ENCODE results near the gene SELENOW. TPM values are rescaled to one million over a fixed set of nuclear protein-coding genes. Genes with fewer than 3 reads are reported as not detected.
"Not testable (repeated sequence)": the region's sequence is repeated elsewhere in the genome, so short reads cannot be mapped to it uniquely, and the experiment has no call there.

The SELENOW gene
- 210 TPM for polyA plus RNA-seq

- H3K27me3 Mint-ChIP-seq: no peaks in the 10 kb centered on the region
- H3K36me3 Mint-ChIP-seq: peaks cover 2% of the 10 kb centered on the region
- H3K9me3 Mint-ChIP-seq: no peaks in the 10 kb centered on the region
- peak within 1 kb of the TSS; percentile 57 to 96 (median 95) for H3K27ac Mint-ChIP-seq
- H3K4me1 Mint-ChIP-seq: peaks cover 8 to 14% (median 9%) of the 10 kb centered on the region in 3 donors
- peak within 1 kb of the TSS; percentile 86 to 97 (median 96) for H3K4me3 Mint-ChIP-seq
Observed at GRCh38 chr19:47778049-47778953, at the start of gene SELENOW. Gene SELENOW, plus strand, starts transcription at chr19:47778703. Its CDS starts 83 bp downstream, at chr19:47778786.

DNA sequence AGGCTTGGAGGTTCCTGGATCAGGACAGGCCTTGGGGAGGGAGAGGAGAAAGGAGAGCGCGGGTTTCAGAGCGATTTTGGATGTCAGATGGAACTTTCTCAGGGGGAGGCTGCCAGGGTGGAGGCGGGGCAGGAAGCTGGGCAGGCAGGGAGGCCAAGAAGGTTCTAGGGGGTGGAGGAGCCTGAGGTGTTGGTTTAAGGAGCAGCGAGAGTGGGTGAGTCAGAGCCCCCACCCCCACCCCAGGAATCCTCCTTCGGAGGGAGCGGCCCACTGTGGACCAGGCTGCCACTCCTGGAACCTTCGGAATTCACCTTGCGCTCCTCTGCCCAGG lies 49.1 kb upstream of the SELENOW start:
- Mint-ChIP-seq H3K27me3 (peaks cover 34% of the 10 kb centered on the region), H3K4me3 (peak overlapping the region in 1 of 4 donors; percentile 58)

GRCh38 chr19:47729799-47730520 lies 48.5 kb upstream of the SELENOW start:
- H3K27me3 Mint-ChIP-seq: peaks cover 34% of the 10 kb centered on the region
- H3K27ac Mint-ChIP-seq: no peak overlapping the region
- peaks cover 2 to 5% (median 4%) of the 10 kb centered on the region in 3 donors for H3K4me1 Mint-ChIP-seq
- H3K9me3 Mint-ChIP-seq: peaks cover 0 to 4% (median 3%) of the 10 kb centered on the region in 3 donors
- peak overlapping the region in 3 of 4 donors; percentile 30 to 78 (median 70) for H3K4me3 Mint-ChIP-seq
- H3K36me3 Mint-ChIP-seq: no peaks in the 10 kb centered on the region

More for the DNA sequence above, 49.1 kb upstream of the SELENOW start:
- H3K9me3 Mint-ChIP-seq: peaks cover 0 to 4% (median 3%) of the 10 kb centered on the region in 3 donors
- peaks cover 2 to 5% (median 4%) of the 10 kb centered on the region in 3 donors for H3K4me1 Mint-ChIP-seq
- no peaks in the 10 kb centered on the region for H3K36me3 Mint-ChIP-seq
- peak overlapping the region in 1 of 3 donors; percentile 56 for H3K27ac Mint-ChIP-seq

DNA sequence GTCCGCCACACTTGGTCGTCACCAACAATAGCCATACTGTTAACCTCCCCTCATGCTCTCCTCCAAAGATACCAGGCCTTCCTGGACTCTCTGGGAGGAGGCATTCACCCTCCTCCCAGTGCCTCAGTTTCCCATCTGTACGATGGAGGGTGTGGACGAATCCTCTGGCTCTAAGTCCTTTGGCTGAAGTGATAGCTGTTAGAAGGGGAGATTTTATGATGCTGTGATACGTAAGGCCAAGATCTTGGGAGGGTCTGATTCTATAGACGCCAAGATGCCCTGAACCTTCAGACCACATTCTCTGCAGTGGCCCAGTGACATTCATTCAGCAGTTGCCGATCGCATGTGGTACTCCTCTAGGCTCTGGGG lies 48.0 kb upstream of the SELENOW start:
- Mint-ChIP-seq H3K27ac (peak overlapping the region in 1 of 3 donors; percentile 8), H3K27me3 (peaks cover 33% of the 10 kb centered on the region), H3K4me1 (peaks cover 2 to 5% (median 4%) of the 10 kb centered on the region in 3 donors), H3K9me3 (peaks cover 0 to 4% (median 3%) of the 10 kb centered on the region in 3 donors), H3K36me3 (no peaks in the 10 kb centered on the region), H3K4me3 (peak overlapping the region in 3 of 4 donors; percentile 30 to 78 (median 70))

DNA sequence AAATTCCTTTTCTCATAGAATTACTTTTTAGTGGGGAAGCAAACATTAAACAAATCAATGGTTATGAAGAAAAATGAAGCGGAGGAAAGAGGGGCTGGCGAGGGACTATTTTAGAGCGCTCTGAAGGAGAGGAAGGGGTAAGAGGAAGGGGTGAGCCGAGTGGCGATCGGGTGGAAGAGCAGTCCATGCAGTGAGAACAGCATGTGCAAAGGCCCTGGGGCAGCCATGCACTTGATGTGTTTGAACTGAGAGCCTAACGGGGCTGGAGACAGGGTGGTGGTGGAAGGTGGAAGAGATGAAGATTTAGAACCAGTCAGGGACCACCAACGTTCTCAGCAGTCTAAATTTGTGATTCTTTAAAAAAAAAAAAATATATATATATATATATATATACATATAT lies 47.6 kb upstream of the SELENOW start:
- Mint-ChIP-seq H3K27ac (peak overlapping the region in 1 of 3 donors; percentile 8), H3K36me3 (no peaks in the 10 kb centered on the region), H3K4me1 (peaks cover 2 to 5% (median 4%) of the 10 kb centered on the region in 3 donors), H3K4me3 (no peak overlapping the region), H3K27me3 (peaks cover 33% of the 10 kb centered on the region), H3K9me3 (peaks cover 0 to 4% (median 3%) of the 10 kb centered on the region in 3 donors)

GRCh38 chr19:47735131-47735530 lies 43.4 kb upstream of the SELENOW start:
- H3K9me3 Mint-ChIP-seq: peaks cover 0 to 4% (median 3%) of the 10 kb centered on the region in 3 donors
- peaks cover 17% of the 10 kb centered on the region for H3K27me3 Mint-ChIP-seq
- no peak overlapping the region for H3K4me3 Mint-ChIP-seq
- no peaks in the 10 kb centered on the region for H3K36me3 Mint-ChIP-seq
- no peak overlapping the region for H3K27ac Mint-ChIP-seq
- peaks cover 0 to 2% (median 0%) of the 10 kb centered on the region in 3 donors for H3K4me1 Mint-ChIP-seq

DNA sequence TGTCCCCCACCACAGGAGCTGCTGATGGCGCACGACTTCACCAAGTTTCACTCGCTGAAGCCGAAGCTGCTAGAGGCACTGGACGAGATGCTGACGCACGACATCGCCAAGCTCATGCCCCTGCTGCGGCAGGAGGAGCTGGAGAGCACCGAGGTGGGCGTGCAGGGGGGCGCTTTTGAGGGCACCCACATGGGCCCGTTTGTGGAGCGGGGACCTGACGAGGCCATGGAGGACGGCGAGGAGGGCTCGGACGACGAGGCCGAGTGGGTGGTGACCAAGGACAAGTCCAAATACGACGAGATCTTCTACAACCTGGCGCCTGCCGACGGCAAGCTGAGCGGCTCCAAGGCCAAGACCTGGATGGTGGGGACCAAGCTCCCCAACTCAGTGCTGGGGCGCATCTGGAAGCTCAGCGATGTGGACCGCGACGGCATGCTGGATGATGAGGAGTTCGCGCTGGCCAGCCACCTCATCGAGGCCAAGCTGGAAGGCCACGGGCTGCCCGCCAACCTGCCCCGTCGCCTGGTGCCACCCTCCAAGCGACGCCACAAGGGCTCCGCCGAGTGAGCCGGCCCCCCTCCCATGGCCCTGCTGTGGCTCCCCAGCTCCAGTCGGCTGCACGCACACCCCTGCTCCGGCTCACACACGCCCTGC lies 37.5 kb upstream of the SELENOW start:
- peak overlapping the region in 1 of 4 donors; percentile 82 for H3K4me3 Mint-ChIP-seq
- no peaks in the 10 kb centered on the region for H3K27me3 Mint-ChIP-seq
- H3K4me1 Mint-ChIP-seq: peaks cover 4 to 10% (median 6%) of the 10 kb centered on the region in 3 donors
- H3K27ac Mint-ChIP-seq: peak overlapping the region in 1 of 3 donors; percentile 57
- H3K9me3 Mint-ChIP-seq: peaks cover 0 to 3% (median 0%) of the 10 kb centered on the region in 3 donors
- no peaks in the 10 kb centered on the region for H3K36me3 Mint-ChIP-seq

DNA sequence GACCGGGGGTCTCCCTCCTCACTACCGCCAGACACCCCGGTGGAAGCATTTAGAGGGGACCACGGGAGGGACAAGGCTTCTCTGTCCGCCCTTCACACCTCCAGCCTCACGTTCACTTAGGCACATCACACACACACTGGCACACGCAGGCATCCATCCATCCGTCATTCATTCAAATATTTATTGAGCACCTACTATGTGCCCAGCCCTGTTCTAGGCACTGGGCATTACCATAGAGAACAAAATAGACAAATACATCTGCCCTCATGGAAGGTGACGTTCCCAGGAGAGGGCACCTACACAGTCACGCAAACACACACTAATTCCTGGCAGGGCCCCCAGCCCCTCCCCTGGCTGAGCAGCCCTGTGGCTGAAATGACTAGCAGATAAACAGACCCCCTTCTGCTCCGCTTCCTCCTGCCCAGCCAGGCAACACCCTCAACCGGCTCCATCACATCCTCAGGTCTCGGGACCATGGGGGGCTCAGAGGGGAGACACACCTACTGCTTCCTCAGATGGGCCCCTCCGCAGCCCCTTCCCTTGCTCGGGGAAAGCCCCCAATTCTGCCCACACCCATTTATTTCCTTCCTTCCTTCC lies 36.9 kb upstream of the SELENOW start:
- no peaks in the 10 kb centered on the region for H3K36me3 Mint-ChIP-seq
- H3K27ac Mint-ChIP-seq: peak overlapping the region in 2 of 3 donors; percentile 53 to 57
- H3K4me1 Mint-ChIP-seq: peaks cover 5 to 10% (median 6%) of the 10 kb centered on the region in 3 donors
- peak overlapping the region in 3 of 4 donors; percentile 48 to 83 (median 70) for H3K4me3 Mint-ChIP-seq
- peaks cover 0 to 3% (median 0%) of the 10 kb centered on the region in 3 donors for H3K9me3 Mint-ChIP-seq
- no peaks in the 10 kb centered on the region for H3K27me3 Mint-ChIP-seq

GRCh38 chr19:47742634-47743033 lies 35.9 kb upstream of the SELENOW start:
- peaks cover 6 to 14% (median 9%) of the 10 kb centered on the region in 3 donors for H3K4me1 Mint-ChIP-seq
- peaks cover 2% of the 10 kb centered on the region for H3K36me3 Mint-ChIP-seq
- peaks cover 0 to 3% (median 0%) of the 10 kb centered on the region in 3 donors for H3K9me3 Mint-ChIP-seq
- H3K4me3 Mint-ChIP-seq: peak overlapping the region; percentile 50 to 70 (median 63)
- peak overlapping the region in 2 of 3 donors; percentile 16 to 57 for H3K27ac Mint-ChIP-seq
- no peaks in the 10 kb centered on the region for H3K27me3 Mint-ChIP-seq

- no peaks in the 10 kb centered on the region for H3K27me3 Mint-ChIP-seq
- peak within 1 kb of the TSS; percentile 96 to 99 (median 99) for H3K4me3 Mint-ChIP-seq
- H3K9me3 Mint-ChIP-seq: peaks cover 0 to 3% (median 0%) of the 10 kb centered on the region in 3 donors
- peaks cover 11 to 25% (median 19%) of the 10 kb centered on the region in 3 donors for H3K4me1 Mint-ChIP-seq
- H3K36me3 Mint-ChIP-seq: peaks cover 7% of the 10 kb centered on the region
- H3K27ac Mint-ChIP-seq: peak within 1 kb of the TSS; percentile 98 to 100 (median 99)
Observed at GRCh38 chr19:47745010-47745901, 33.2 kb upstream of the SELENOW start, which contains the start of gene NOP53. Gene NOP53, plus strand, starts transcription at chr19:47745546. Its CDS starts 14 bp downstream, at chr19:47745560.

GRCh38 chr19:47746129-47746528 lies 32.4 kb upstream of the SELENOW start:
- Mint-ChIP-seq H3K4me3 (peak overlapping the region; percentile 96 to 99 (median 99)), H3K4me1 (peaks cover 11 to 25% (median 19%) of the 10 kb centered on the region in 3 donors), H3K27ac (peak overlapping the region in 2 of 3 donors; percentile 98 to 99)
- not testable (repeated sequence) for H3K36me3 Mint-ChIP-seq, H3K27me3 Mint-ChIP-seq, H3K9me3 Mint-ChIP-seq

DNA sequence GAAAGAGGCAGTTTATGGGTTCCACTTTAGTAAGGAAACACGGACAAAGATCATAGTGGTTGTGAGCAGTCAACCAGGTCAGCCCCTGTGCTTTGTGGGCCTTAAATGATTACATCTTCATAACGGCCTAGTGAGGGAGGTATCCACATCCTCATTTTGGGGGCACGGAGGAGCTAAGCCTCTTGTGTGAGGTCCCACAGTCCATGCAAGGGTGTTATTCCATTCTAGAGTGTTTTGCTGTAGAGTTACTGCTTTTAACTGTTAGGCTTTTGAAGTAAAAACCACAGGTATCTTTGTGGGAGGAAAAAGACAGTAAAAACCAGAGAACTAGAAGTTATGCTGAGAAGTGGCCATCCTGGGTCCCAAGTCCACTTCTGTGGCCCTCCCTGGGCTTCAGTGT lies 29.2 kb upstream of the SELENOW start:
- peaks cover 11 to 18% (median 17%) of the 10 kb centered on the region in 3 donors for H3K4me1 Mint-ChIP-seq
- peak overlapping the region; percentile 1 to 73 (median 50) for H3K4me3 Mint-ChIP-seq
- peaks cover 15% of the 10 kb centered on the region for H3K36me3 Mint-ChIP-seq
- no peaks in the 10 kb centered on the region for H3K27me3 Mint-ChIP-seq
- H3K9me3 Mint-ChIP-seq: peaks cover 0 to 1% (median 0%) of the 10 kb centered on the region in 3 donors
- peak overlapping the region; percentile 7 to 65 (median 62) for H3K27ac Mint-ChIP-seq

DNA sequence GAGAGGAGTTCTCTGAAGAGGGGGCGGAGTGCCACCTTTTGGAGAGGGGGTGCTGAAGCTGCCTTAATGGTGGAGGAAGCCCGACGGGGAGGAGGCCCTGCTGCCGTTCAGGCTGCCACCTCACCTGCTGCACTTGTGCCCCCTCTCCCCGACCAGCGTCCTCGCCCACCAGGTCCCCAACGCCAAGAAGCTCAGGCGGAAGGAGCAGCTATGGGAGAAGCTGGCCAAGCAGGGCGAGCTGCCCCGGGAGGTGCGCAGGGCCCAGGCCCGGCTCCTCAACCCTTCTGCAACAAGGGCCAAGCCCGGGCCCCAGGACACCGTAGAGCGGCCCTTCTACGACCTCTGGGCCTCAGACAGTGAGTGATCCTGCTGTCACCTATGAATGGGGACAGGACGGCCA lies 27.8 kb upstream of the SELENOW start:
- H3K4me1 Mint-ChIP-seq: peaks cover 5 to 15% (median 14%) of the 10 kb centered on the region in 3 donors
- H3K4me3 Mint-ChIP-seq: no peak overlapping the region
- no peaks in the 10 kb centered on the region for H3K27me3 Mint-ChIP-seq
- peaks cover 0 to 1% (median 0%) of the 10 kb centered on the region in 3 donors for H3K9me3 Mint-ChIP-seq
- peaks cover 15% of the 10 kb centered on the region for H3K36me3 Mint-ChIP-seq
- H3K27ac Mint-ChIP-seq: peak overlapping the region in 1 of 3 donors; percentile 64
